Gastroesophageal sphincter (tissue), 3 donors: ENCODE measurements around the gene MBNL3.

Source experiments
- EP300 ChIP-seq: sonication (generic); formaldehyde crosslinking; IDR thresholded peaks from one replicate; pipeline ENCODE4 v1.6.1; 2017; ENCODE audit warnings: antibody characterized with exemption, mild to moderate bottlenecking
- POLR2A ChIP-seq, 2 donors: fragments of 450-650 bp; IDR thresholded peaks; one replicate each; pipeline ENCODE4 v1.6.1; 2017; ENCODE audit warnings: antibody characterized with exemption in 2 of 2, mild to moderate bottlenecking in 2 of 2, moderate library complexity in 1 of 2
- POLR2AphosphoS5 ChIP-seq: sonication (generic); formaldehyde crosslinking; IDR thresholded peaks from one replicate; pipeline ENCODE4 v1.6.1; 2017; ENCODE audit warnings: antibody characterized with exemption
- TF ChIP-seq, protein P1 (sequence below), 4 experiments: fragments of 200-600 bp in 2 of 4; fragments of 450-650 bp in 2 of 4; sonication (generic) in 1 of 4; IDR thresholded peaks; one replicate each; pipeline ENCODE4 v1.5.1; 2017 to 2019; ENCODE audit warnings: antibody characterized with exemption in 4 of 4, mild to moderate bottlenecking in 2 of 4, moderate library complexity in 2 of 4

DNA sequence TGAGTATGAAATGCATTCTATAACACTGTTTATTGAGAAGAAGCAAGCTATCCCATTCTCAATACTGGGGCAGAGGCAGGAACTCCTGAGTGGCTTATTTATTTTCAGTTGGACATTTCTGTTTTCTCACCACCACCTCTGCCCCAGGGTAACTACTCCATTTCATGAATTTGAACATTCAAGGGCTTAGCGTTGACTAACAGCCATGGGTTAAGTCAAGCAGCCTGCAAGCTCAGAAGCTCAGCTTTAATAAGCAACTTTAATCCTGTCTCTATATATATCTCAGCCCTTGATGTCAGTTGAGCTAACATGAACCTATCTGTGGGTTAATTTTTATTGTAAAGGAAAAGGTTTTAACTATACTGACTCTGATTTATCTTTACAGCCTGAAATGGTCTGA lies 93.8 kb downstream of the MBNL3 start:
- TF ChIP-seq POLR2A (IDR thresholded peaks at IDR 0.05) (no peak), EP300 (no peak), POLR2AphosphoS5 (no peak)
- TF ChIP-seq, protein P1, sequence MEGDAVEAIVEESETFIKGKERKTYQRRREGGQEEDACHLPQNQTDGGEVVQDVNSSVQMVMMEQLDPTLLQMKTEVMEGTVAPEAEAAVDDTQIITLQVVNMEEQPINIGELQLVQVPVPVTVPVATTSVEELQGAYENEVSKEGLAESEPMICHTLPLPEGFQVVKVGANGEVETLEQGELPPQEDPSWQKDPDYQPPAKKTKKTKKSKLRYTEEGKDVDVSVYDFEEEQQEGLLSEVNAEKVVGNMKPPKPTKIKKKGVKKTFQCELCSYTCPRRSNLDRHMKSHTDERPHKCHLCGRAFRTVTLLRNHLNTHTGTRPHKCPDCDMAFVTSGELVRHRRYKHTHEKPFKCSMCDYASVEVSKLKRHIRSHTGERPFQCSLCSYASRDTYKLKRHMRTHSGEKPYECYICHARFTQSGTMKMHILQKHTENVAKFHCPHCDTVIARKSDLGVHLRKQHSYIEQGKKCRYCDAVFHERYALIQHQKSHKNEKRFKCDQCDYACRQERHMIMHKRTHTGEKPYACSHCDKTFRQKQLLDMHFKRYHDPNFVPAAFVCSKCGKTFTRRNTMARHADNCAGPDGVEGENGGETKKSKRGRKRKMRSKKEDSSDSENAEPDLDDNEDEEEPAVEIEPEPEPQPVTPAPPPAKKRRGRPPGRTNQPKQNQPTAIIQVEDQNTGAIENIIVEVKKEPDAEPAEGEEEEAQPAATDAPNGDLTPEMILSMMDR (IDR thresholded peaks at IDR 0.05): no peak
